ENCODE results near the gene PLCG1. TPM values are rescaled to one million over a fixed set of nuclear protein-coding genes. Genes with fewer than 3 reads are reported as not detected.

Gene PLCG1
- polyA plus RNA-seq, 1 donor (not counting 4 experiments of a cell fraction or from before 2014, with no cell fraction given) = 41.5 TPM

GRCh38 chr20:41121399-41121798 is 15.9 kb upstream of the PLCG1 start:
- Histone ChIP-seq H3K9ac (ENCODE audit: control insufficient read depth, extremely low read depth, insufficient read depth, low read length) (no peak overlapping the region), H3K79me2 (ENCODE audit: control insufficient read depth, insufficient read depth, low read length) (no peaks in the 10 kb centered on the region), H3K27me3 (ENCODE audit: control insufficient read depth, extremely low read depth, insufficient read depth, low read length) (no peaks in the 10 kb centered on the region), H3K9me3 (ENCODE audit: control insufficient read depth, low read depth, low read length) (no peaks in the 10 kb centered on the region), H3K4me2 (ENCODE audit: control insufficient read depth, extremely low read depth, insufficient read depth, low read depth, low read length) (no peak overlapping the region), H4K20me1 (ENCODE audit: control insufficient read depth, extremely low read depth, insufficient read depth, low read length) (no peaks in the 10 kb centered on the region), H3K36me3 (ENCODE audit: control insufficient read depth in 2 of 2, extremely low read depth in 1 of 2, insufficient read depth in 2 of 2, low read length in 2 of 2) (peaks cover 47 to 59% of the 10 kb centered on the region in 2 experiments), H3K4me1 (ENCODE audit: control insufficient read depth, extremely low read depth, insufficient read depth, low read length) (no peaks in the 10 kb centered on the region), H3K4me3 (ENCODE audit: control insufficient read depth in 2 of 3, extremely low read depth in 1 of 3, insufficient read depth in 2 of 3, low read depth in 1 of 3, low read length in 3 of 3) (no peak overlapping the region), H2AFZ (ENCODE audit: control insufficient read depth, low read length) (no peak overlapping the region), H3K9me1 (ENCODE audit: control insufficient read depth, extremely low read depth, insufficient read depth, low read length) (no peaks in the 10 kb centered on the region), H3K27ac (ENCODE audit: control insufficient read depth, insufficient read depth, low read length) (no peak overlapping the region)
- dilution Hi-C loops (cut with MboI; ENCODE audit: extremely low pct_ligation_motif_present, low sequenced_read_pairs) = no loop called here
- TF ChIP-seq CTCF (optimal IDR thresholded peaks at IDR 0.05 in 1 of 3, IDR thresholded peaks at IDR 0.05 in 1 of 3, conservative IDR thresholded peaks at IDR 0.05 in 1 of 3; ENCODE audit: extremely low read depth in 1 of 3, insufficient read depth in 2 of 3, low read length in 3 of 3) (no peak), EZH2 (IDR thresholded peaks at IDR 0.05; ENCODE audit: low read length) (no peak)
- FAIRE-seq (no peak), DNase-seq (ENCODE audit: low read depth, low spot score) (no peak)

GRCh38 chr20:41123631-41124030 is 13.7 kb upstream of the PLCG1 start:
- dilution Hi-C loops (cut with MboI; ENCODE audit: extremely low pct_ligation_motif_present, low sequenced_read_pairs) = no loop called here
- no peak overlapping the region for H3K9ac ChIP-seq (ENCODE audit: control insufficient read depth, extremely low read depth, insufficient read depth, low read length)
- no peaks in the 10 kb centered on the region for H3K27me3 ChIP-seq (ENCODE audit: control insufficient read depth, extremely low read depth, insufficient read depth, low read length)
- no peaks in the 10 kb centered on the region for H3K9me1 ChIP-seq (ENCODE audit: control insufficient read depth, extremely low read depth, insufficient read depth, low read length)
- FAIRE-seq (no peak), DNase-seq (ENCODE audit: low read depth, low spot score) (no peak)
- H3K36me3 ChIP-seq (ENCODE audit: control insufficient read depth in 2 of 2, extremely low read depth in 1 of 2, insufficient read depth in 2 of 2, low read length in 2 of 2) = peaks cover 46 to 49% of the 10 kb centered on the region in 2 experiments
- no peak overlapping the region for H2AFZ ChIP-seq (ENCODE audit: control insufficient read depth, low read length)
- no peak overlapping the region for H3K27ac ChIP-seq (ENCODE audit: control insufficient read depth, insufficient read depth, low read length)
- no peak overlapping the region for H3K4me2 ChIP-seq (ENCODE audit: control insufficient read depth, extremely low read depth, insufficient read depth, low read depth, low read length)
- TF ChIP-seq CTCF (optimal IDR thresholded peaks at IDR 0.05 in 1 of 3, IDR thresholded peaks at IDR 0.05 in 1 of 3, conservative IDR thresholded peaks at IDR 0.05 in 1 of 3; ENCODE audit: extremely low read depth in 1 of 3, insufficient read depth in 2 of 3, low read length in 3 of 3) (no peak), EZH2 (IDR thresholded peaks at IDR 0.05; ENCODE audit: low read length) (no peak)
- H4K20me1 ChIP-seq (ENCODE audit: control insufficient read depth, extremely low read depth, insufficient read depth, low read length) = no peaks in the 10 kb centered on the region
- no peaks in the 10 kb centered on the region for H3K79me2 ChIP-seq (ENCODE audit: control insufficient read depth, insufficient read depth, low read length)
- no peak overlapping the region for H3K4me3 ChIP-seq (ENCODE audit: control insufficient read depth in 2 of 3, extremely low read depth in 1 of 3, insufficient read depth in 2 of 3, low read depth in 1 of 3, low read length in 3 of 3)
- H3K4me1 ChIP-seq (ENCODE audit: control insufficient read depth, extremely low read depth, insufficient read depth, low read length) = no peaks in the 10 kb centered on the region
- H3K9me3 ChIP-seq (ENCODE audit: control insufficient read depth, low read depth, low read length) = no peaks in the 10 kb centered on the region
